Glomerular visceral epithelial cell (primary cell): ENCODE data around the gene F7.

Experiments
- DNase-seq: peaks from one replicate; pipeline ENCODE4 v3.0.0-alpha.2; 2016; ENCODE audit errors: extremely low spot score

F7 gene

GRCh38 chr13:113138792-113139551 lies 33.4 kb downstream of the F7 start:
- DNase-seq: no peak

- no peak for DNase-seq
Measured at GRCh38 chr13:113139577-113139976, 34.0 kb downstream of the F7 start.

GRCh38 chr13:113140677-113141600 lies 35.3 kb downstream of the F7 start:
- no peak for DNase-seq

- DNase-seq: no peak
Measured at GRCh38 chr13:113141601-113141970, 36.0 kb downstream of the F7 start.

- no peak for DNase-seq
Measured at GRCh38 chr13:113142876-113143275, 37.3 kb downstream of the F7 start.

GRCh38 chr13:113143466-113144254 lies 38.1 kb downstream of the F7 start:
- no peak for DNase-seq

GRCh38 chr13:113144255-113144629 lies 38.7 kb downstream of the F7 start:
- no peak for DNase-seq

GRCh38 chr13:113145496-113145895 lies 39.9 kb downstream of the F7 start:
- DNase-seq: no peak

- no peak for DNase-seq
Measured at GRCh38 chr13:113145911-113146598, 40.5 kb downstream of the F7 start.

GRCh38 chr13:113146750-113147149 lies 41.2 kb downstream of the F7 start:
- DNase-seq: no peak

- DNase-seq: no peak
Measured at GRCh38 chr13:113147206-113147605, 41.6 kb downstream of the F7 start.

GRCh38 chr13:113148407-113148806 lies 42.8 kb downstream of the F7 start:
- DNase-seq: no peak

GRCh38 chr13:113148940-113149503 lies 43.4 kb downstream of the F7 start:
- DNase-seq: no peak

- no peak for DNase-seq
Measured at GRCh38 chr13:113149711-113150549, 44.3 kb downstream of the F7 start.

- no peak for DNase-seq
Measured at GRCh38 chr13:113150550-113151365, 45.2 kb downstream of the F7 start.

- no peak for DNase-seq
Measured at GRCh38 chr13:113151745-113152690, 46.4 kb downstream of the F7 start.

- no peak for DNase-seq
Measured at GRCh38 chr13:113152691-113152983, 47.0 kb downstream of the F7 start.

- no peak for DNase-seq
Measured at GRCh38 chr13:113152984-113153809, 47.6 kb downstream of the F7 start.
